ENCODE measurements around the gene NUFIP2. TPM values are rescaled to one million over a fixed set of nuclear protein-coding genes. Genes with fewer than 3 reads are reported as not detected.

NUFIP2 gene
- total RNA-seq, 4 donors from 2014 or later, result 29.1 to 36.3 (median 33.8) TPM

GRCh38 chr17:29303386-29303785 lies 9.4 kb upstream of the NUFIP2 start:
- TF ChIP-seq CTCF (IDR thresholded peaks at IDR 0.05), result no peak
- no peak for TF ChIP-seq EP300 (IDR thresholded peaks at IDR 0.05)
- TF ChIP-seq POLR2AphosphoS5 (IDR thresholded peaks at IDR 0.05), result no peak
- no peak for TF ChIP-seq POLR2A (IDR thresholded peaks at IDR 0.05)
- Histone ChIP-seq H3K4me3 (no peak overlapping the region), H3K9me3 (no peaks in the 10 kb centered on the region), H3K27me3 (peaks cover 5% of the 10 kb centered on the region), H3K27ac (no peak overlapping the region), H3K4me1 (no peaks in the 10 kb centered on the region), H3K36me3 (no peaks in the 10 kb centered on the region)
- WGBS, 2 donors (ENCODE audit: low coverage in 1 of 2), result 68 to 100% methylated on average over 2 to 3 of the region's 3 CpGs
- no peak for ATAC-seq

GRCh38 chr17:29299031-29299430 lies 5.1 kb upstream of the NUFIP2 start:
- TF ChIP-seq EP300 (IDR thresholded peaks at IDR 0.05) (no peak), CTCF (IDR thresholded peaks at IDR 0.05) (no peak), POLR2A (IDR thresholded peaks at IDR 0.05) (no peak), POLR2AphosphoS5 (IDR thresholded peaks at IDR 0.05) (no peak)
- 80 to 90% methylated on average over 2 of the region's 2 CpGs for WGBS, 2 donors (ENCODE audit: low coverage in 1 of 2)
- no peak for ATAC-seq
- Histone ChIP-seq H3K27ac (no peak overlapping the region), H3K9me3 (no peaks in the 10 kb centered on the region), H3K4me3 (no peak overlapping the region), H3K4me1 (peaks cover 0 to 9% (median 0%) of the 10 kb centered on the region in 3 donors), H3K36me3 (no peaks in the 10 kb centered on the region), H3K27me3 (no peaks in the 10 kb centered on the region)

GRCh38 chr17:29295420-29295819 lies 1.5 kb upstream of the NUFIP2 start:
- WGBS, 2 donors (ENCODE audit: low coverage in 1 of 2), result 92 to 93% methylated on average over 3 of the region's 3 CpGs
- Histone ChIP-seq H3K4me3 (no peak overlapping the region), H3K36me3 (no peaks in the 10 kb centered on the region), H3K27ac (peak overlapping the region in 1 of 4 donors; percentile 98), H3K27me3 (no peaks in the 10 kb centered on the region), H3K9me3 (no peaks in the 10 kb centered on the region), H3K4me1 (peaks cover 0 to 25% (median 9%) of the 10 kb centered on the region in 3 donors)
- TF ChIP-seq CTCF (IDR thresholded peaks at IDR 0.05) (no peak), EP300 (IDR thresholded peaks at IDR 0.05) (no peak), POLR2AphosphoS5 (IDR thresholded peaks at IDR 0.05) (no peak), POLR2A (IDR thresholded peaks at IDR 0.05) (no peak)
- ATAC-seq, result no peak

GRCh38 chr17:29294580-29294900 lies 592 bp upstream of the NUFIP2 start:
- H3K4me1 ChIP-seq, result peaks cover 0 to 34% (median 17%) of the 10 kb centered on the region in 3 donors
- H3K9me3 ChIP-seq, result no peaks in the 10 kb centered on the region
- no peaks in the 10 kb centered on the region for H3K27me3 ChIP-seq
- H3K36me3 ChIP-seq, result peaks cover 0 to 5% of the 10 kb centered on the region in 2 donors
- ATAC-seq, result no peak
- WGBS, 2 donors (ENCODE audit: low coverage in 1 of 2), result 0% methylated on average over 2 of the region's 2 CpGs
- TF ChIP-seq POLR2AphosphoS5 (IDR thresholded peaks at IDR 0.05), result no peak
- TF ChIP-seq EP300 (IDR thresholded peaks at IDR 0.05), result no peak
- no peak for TF ChIP-seq POLR2A (IDR thresholded peaks at IDR 0.05)
- TF ChIP-seq CTCF (IDR thresholded peaks at IDR 0.05), result no peak
- peak overlapping the region; percentile 31 to 91 for H3K4me3 ChIP-seq
- peak overlapping the region; percentile 96 to 99 (median 97) for H3K27ac ChIP-seq

GRCh38 chr17:29292992-29293889 lies 707 bp downstream of the NUFIP2 start:
- H3K36me3 ChIP-seq, result peaks cover 0 to 7% of the 10 kb centered on the region in 2 donors
- no peaks in the 10 kb centered on the region for H3K9me3 ChIP-seq
- peak overlapping the region; percentile 67 to 91 for H3K4me3 ChIP-seq
- 0 to 2% methylated on average over 8 to 12 of the region's 54 CpGs for WGBS, 2 donors (ENCODE audit: low coverage in 1 of 2)
- peak; percentile 20 for ATAC-seq
- peak overlapping the region; percentile 87 to 99 (median 97) for H3K27ac ChIP-seq
- TF ChIP-seq CTCF (IDR thresholded peaks at IDR 0.05) (no peak), EP300 (IDR thresholded peaks at IDR 0.05) (no peak), POLR2AphosphoS5 (IDR thresholded peaks at IDR 0.05) (peak; percentile 10), POLR2A (IDR thresholded peaks at IDR 0.05) (peak in 1 of 2 donors; percentile 14)
- no peaks in the 10 kb centered on the region for H3K27me3 ChIP-seq
- peaks cover 0 to 47% (median 29%) of the 10 kb centered on the region in 3 donors for H3K4me1 ChIP-seq
